Fibroblast of lung (primary cell): Measurements from ENCODE around the gene TBC1D8.
"Not testable (repeated sequence)": the region's sequence is repeated elsewhere in the genome, so short reads cannot be mapped to it uniquely, and the experiment has no call there.

Experiments
- CTCF ChIP-seq, 2 donors: IDR thresholded peaks in 1 of 2; conservative IDR thresholded peaks in 1 of 2; 1 replicate in 1 of 2; 2 replicates in 1 of 2; pipeline ENCODE4 v1.5.1; 2011 to 2012; ENCODE audit warnings: low read length in 2 of 2, control low read depth in 1 of 2, inconsistent platforms in 1 of 2, low read depth in 1 of 2, mild to moderate bottlenecking in 1 of 2
- EZH2 ChIP-seq: IDR thresholded peaks from 2 replicates; pipeline ENCODE4 v1.5.1; 2012; ENCODE audit warnings: low read length, control low read depth, mild to moderate bottlenecking; ENCODE audit errors: missing control alignments

DNA sequence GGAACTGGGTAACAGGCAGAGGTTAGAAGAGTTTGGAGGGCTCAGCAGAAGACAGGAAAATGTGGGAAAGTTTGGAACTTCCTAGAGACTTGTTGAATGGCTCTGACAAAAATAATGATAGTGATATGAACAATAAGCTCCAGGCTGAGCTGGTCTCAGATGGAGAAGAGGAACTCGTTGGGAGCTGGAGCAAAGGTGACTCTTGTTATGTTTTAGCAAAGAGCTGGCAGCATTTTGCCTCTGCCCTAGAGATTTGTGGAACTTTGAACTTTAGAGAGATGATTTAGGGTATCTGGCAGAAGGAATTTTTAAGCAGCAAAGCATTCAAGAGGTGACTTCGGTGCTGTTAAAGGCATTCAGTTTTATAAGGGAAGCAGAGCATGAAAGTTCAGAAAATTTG, 18.6 kb upstream of the TBC1D8 start:
- TF ChIP-seq CTCF (conservative IDR thresholded peaks at IDR 0.05 in 1 of 2, IDR thresholded peaks at IDR 0.05 in 1 of 2; ENCODE audit: low read depth in 1 of 2, low read length in 2 of 2); EZH2: not testable (repeated sequence)
